ENCODE measurements around the gene PITPNB.

- TF ChIP-seq, protein P1, sequence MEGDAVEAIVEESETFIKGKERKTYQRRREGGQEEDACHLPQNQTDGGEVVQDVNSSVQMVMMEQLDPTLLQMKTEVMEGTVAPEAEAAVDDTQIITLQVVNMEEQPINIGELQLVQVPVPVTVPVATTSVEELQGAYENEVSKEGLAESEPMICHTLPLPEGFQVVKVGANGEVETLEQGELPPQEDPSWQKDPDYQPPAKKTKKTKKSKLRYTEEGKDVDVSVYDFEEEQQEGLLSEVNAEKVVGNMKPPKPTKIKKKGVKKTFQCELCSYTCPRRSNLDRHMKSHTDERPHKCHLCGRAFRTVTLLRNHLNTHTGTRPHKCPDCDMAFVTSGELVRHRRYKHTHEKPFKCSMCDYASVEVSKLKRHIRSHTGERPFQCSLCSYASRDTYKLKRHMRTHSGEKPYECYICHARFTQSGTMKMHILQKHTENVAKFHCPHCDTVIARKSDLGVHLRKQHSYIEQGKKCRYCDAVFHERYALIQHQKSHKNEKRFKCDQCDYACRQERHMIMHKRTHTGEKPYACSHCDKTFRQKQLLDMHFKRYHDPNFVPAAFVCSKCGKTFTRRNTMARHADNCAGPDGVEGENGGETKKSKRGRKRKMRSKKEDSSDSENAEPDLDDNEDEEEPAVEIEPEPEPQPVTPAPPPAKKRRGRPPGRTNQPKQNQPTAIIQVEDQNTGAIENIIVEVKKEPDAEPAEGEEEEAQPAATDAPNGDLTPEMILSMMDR (IDR thresholded peaks at IDR 0.05): no peak
- TF ChIP-seq POLR2A (IDR thresholded peaks at IDR 0.05): no peak
These were observed 33.7 kb upstream of the PITPNB start for GRCh38 chr22:27952779-27953178.

All from testis (tissue), 2 donors.